Suppressor macrophage treated with lipopolysaccharide for 1 hour (primary cell): Measurements from ENCODE around the gene NEURL4.
A peak's percentile ranks its signal among the peaks of the same experiment; 100 is the strongest.
"Not testable (repeated sequence)": the region's sequence is repeated elsewhere in the genome, so short reads cannot be mapped to it uniquely, and the experiment has no call there.

Experiments used
- DNase-seq, 3 donors: peaks; one replicate each; pipeline ENCODE4 v3.0.0-alpha.2; 2020 to 2022

Gene NEURL4

DNA sequence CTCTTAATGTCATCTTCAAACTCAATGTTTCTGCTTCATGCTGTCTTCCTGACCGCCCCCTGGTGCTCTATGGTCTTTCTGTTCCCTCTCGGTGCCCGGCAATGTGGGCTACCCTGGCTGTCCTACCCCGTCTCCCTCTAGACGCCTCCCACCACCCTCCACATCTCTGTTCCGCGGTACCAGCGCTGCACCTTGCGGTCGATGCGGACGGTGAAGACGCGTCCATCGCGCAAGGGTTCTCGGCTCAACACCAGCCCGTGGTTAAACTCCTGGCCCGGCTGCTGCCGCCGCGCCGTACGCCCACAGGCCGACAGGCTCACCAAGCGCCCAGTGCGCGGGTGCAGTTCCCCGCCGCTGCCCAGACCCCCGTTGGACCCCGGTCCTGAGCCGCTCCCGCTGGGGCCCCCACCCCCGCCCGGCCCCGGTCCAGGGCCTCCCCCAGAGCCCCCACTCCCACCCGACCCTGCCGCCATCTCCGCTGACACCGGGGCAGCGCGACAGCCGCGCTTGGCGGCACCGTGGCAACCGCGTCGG, at the start of gene NEURL4:
Gene NEURL4, minus strand, starts transcription at position 496 of the 534 bp plus-strand sequence. Its CDS starts 23 bp downstream, at position 473.
- peak in 1 of 3 donors; percentile 34 for DNase-seq

DNA sequence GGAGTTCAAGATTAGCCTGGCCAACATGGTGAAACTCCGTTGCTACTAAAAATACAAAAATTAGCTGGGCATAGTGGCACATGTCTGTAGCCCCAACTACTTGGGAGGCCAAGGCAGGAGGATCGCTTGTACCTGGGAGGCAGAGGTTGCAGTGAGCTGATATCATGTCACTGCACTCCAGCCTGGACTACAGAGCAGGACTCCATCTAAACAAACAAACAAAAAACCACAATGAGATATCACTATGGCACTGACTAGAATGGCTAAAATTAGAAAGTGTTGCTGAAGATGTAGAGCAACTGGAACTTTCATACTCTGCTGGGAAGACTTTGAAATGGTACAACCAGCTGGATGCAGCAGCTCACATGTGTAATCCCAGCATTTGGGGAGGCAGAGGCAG, 45.2 kb upstream of the NEURL4 start:
- no peak for DNase-seq

- DNase-seq: no peak
Observed at GRCh38 chr17:7370853-7371252, 41.7 kb upstream of the NEURL4 start.

GRCh38 chr17:7369825-7370224, 40.7 kb upstream of the NEURL4 start:
- DNase-seq: no peak

DNA sequence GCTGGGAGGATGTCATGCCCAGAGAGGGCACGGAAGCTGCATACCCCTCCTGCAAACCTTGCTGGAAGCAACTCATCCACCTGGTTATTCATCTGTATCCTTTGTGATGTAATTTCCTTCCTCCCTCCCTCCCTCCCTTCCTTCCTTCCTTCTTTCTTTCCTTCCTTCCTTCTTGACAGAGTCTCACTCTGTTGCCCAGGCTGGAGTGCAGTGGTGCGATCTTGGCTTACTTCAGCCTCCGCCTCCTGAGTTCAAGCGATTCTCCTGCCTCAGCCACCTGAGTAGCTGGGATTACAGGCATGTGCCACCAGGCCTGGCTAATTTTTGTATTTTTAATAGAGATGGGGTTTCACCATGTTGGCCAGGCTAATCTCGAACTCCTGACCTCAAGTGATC, 39.5 kb upstream of the NEURL4 start:
- not testable (repeated sequence) for DNase-seq

GRCh38 chr17:7367918-7368598, 38.9 kb upstream of the NEURL4 start:
- no peak for DNase-seq

DNA sequence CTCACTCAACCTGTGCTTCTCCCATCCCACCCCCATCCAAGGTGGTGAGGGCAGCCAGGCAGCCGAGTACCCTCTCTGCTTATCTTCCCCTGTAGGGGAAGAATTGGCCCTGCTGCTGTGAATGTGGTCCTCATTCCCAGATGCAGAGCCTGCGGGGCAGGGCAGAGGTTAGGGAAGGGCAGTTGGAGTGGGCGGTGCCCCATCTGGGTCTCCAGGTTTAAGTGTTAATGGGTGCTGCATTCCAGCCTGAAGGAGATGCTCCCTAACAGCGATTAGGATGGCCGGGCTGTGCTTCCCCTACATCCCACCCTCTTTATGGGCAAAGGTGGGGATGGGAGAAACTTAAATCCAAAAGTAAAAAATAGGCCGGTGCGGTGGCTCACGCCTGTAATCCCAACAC, 37.9 kb upstream of the NEURL4 start:
- DNase-seq: no peak

- not testable (repeated sequence) for DNase-seq
Observed at GRCh38 chr17:7365963-7366362, 36.8 kb upstream of the NEURL4 start.

GRCh38 chr17:7363311-7363710, 34.2 kb upstream of the NEURL4 start:
- DNase-seq: peak in 1 of 3 donors; percentile 25

DNA sequence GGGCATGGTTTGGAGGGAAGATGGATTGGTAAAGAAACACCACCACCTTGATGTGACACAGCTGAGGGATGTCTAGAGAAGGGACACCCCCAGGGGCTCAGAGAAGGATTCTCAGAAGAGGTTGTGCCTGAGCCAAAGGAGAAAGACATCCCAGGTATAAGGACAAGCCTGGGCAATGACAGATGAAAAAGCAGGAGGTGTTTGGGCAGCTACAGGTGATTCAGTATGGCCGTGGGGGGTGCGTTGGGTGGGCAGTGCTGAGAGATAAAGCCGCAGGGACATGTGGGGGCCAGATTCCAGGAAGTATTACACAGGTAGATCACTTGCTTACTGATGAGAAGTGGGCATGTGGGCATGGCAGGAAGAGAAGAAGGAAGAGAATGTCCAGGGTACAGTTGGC, 32.8 kb upstream of the NEURL4 start:
- DNase-seq: no peak

DNA sequence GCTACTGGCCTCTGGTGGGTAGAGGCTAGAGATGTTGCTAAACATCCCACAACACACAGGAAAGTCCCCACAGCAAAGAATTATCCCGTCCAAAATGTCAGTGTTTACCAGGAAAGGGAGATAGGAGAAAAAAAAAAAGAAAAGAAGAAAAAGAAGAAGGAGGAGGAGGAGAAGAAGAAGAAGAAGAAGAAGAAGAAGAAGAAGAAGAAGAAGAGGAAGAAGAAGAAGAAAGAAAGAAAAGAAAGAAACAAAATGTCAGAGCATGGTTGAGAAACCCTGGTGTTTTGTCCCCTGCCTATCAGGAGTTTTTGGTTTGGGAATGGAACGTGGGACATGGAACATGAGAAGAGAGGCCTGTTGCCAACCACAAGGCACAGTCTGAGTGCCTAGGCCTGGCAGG, 28.2 kb upstream of the NEURL4 start:
- no peak for DNase-seq

GRCh38 chr17:7356756-7357155, 27.6 kb upstream of the NEURL4 start:
- no peak for DNase-seq

- peak; percentile 77 to 92 (median 87) for DNase-seq
Observed at GRCh38 chr17:7356072-7356549, 27.0 kb upstream of the NEURL4 start.

GRCh38 chr17:7355573-7355972, 26.4 kb upstream of the NEURL4 start:
- DNase-seq: no peak

DNA sequence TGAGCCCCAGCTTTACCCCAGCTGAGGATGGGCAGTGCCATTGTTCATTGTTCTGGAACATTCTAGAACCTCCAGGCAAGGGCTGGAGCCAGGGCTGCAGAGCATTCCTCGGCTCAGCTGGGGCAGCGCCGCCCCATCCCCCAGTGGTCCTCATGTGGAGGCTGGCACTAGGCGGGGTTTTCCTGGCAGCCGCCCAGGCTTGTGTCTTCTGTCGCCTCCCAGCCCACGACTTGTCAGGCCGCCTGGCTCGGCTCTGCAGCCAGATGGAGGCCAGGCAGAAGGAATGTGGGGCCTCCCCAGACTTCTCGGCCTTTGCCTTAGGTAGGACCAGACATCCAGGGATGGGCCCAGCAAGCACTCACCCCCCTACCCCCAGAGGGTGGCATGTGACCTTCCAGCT, 25.9 kb upstream of the NEURL4 start, which contains the start of gene TMEM95:
Gene TMEM95, plus strand, starts transcription at position 104 of the 400 bp plus-strand sequence. Its CDS starts 49 bp downstream, at position 153.
- no peak for DNase-seq

DNA sequence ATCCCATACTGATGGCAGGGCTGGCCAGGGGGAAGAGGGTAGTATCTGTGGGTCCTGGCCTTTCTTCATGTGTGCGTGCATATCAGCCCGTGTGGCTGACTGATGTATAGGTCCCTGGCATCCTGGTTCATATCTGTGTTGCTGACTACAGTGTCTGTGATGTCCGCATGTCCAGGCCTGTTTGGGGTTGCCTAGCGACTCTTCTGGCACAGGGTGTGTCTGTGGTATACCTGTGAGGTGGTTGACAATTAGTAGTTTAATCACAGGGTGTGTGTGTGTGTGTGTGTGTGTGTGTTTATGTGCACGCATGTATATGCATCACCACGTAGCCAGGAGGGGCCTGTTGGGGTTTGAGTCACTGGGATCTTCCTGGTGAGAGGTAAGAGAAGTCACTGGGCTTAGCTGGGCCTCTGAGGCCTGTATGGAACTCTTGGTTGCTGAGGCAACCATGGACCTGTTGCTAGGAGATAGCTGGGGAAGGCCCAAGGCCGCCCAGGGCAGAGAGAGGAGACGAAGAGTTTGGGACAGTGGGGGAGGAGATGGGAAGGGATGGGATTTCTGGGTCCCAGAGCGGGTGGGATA, 25.2 kb upstream of the NEURL4 start:
- peak in 2 of 3 donors; percentile 17 to 20 for DNase-seq

- no peak for DNase-seq
Observed at GRCh38 chr17:7352910-7353635, 23.9 kb upstream of the NEURL4 start.

DNA sequence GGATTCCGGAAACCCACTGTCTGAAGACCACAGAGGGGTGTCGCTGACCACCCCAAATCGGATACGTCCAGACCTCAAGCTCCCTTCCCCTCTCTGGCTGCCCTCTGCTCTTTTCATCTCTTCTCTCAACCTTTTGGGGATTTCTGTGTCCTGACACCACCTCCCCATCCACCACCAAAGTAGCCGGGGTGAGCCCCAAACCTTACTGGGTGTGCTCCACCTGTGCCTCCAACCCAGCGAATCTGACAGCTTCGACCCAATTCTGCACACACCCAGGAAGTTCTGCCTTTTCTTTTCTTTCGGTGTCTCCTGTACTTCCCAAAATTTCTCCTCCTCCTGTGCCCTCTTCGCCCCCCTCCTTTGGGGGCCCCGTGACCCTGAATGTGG, 23.4 kb upstream of the NEURL4 start:
- DNase-seq: no peak

DNA sequence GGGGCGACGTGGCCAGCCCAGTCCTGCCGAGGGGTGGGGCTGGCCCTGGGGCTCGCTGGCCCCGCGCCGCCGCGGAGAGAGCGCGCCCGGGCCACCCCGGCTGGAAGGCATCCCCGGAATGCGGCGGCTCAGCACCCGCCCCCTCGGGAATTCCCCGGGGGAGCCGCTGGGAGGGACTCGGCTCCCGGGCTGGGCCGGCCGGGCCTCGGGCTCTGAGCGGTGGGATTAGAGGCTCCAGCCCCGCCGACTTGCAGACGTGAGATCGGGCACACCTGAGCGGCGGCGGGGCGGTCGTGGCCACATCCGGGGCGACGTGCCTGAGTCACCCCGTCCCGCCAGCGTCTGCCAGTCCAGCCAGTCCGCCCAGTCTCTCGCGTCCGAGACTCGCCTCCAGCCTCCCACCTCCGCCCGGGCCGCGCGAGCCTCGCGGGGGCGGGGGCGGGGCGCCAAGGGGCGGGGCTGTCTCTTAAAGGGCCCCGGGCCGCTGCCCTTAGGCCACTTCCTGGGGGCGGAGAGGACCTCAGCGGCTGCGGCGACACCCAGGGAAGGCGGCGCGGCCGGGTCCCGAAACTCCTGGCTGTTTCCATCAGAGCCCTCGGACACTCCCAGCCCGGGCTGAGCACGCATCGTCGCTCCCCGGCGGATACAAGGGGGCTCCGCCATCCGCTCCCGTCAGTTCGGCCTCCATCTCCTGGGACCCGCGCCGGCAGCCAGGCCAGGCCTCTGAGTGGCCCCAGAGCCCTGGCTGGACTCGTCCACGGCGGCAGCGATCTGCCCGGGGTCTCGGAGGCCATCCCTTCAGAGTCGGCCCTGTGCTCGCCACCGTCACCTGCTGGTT, 22.7 kb upstream of the NEURL4 start, which contains the start of gene KCTD11:
Gene KCTD11, plus strand, starts transcription at position 498 of the 838 bp plus-strand sequence.
- DNase-seq: peak; percentile 88 to 97 (median 95)

GRCh38 chr17:7348478-7349242, 19.5 kb upstream of the NEURL4 start:
- DNase-seq: no peak

GRCh38 chr17:7347630-7348477, 18.7 kb upstream of the NEURL4 start:
- DNase-seq: no peak
